HCT116 (cell line): ENCODE measurements around the gene GPR108. TPM values are rescaled to one million over a fixed set of nuclear protein-coding genes. Genes with fewer than 3 reads are reported as not detected.

Experiments used
- ATAC-seq: fragments of 200-7000 bp; cut with Tn5 transposase; 2 replicates; pipeline ENCODE4 v1.9.1; 2020; ENCODE audit warnings: mild to moderate bottlenecking, moderate library complexity
- BruUV-seq: library from RNA; stranded (reverse); fragments of 400-500 nt; replicated peaks from 2 replicates; lab custom pipeline; 2021; lab: Mats Ljungman, UMichigan
- CTCF ChIA-PET: fragments of 300-600 bp; sonication (Branson Sonifier 250); formaldehyde crosslinking; loops from one replicate; lab custom pipeline; 2021; ENCODE audit warnings: antibody characterized with exemption; lab: Charles Lee
- POLR2A ChIA-PET: fragments of 300-600, 350-600 bp; sonication (Branson Sonifier 250); formaldehyde crosslinking; loops from one replicate; lab custom pipeline; 2021; ENCODE audit warnings: antibody characterized with exemption; lab: Charles Lee
- RAD21 ChIA-PET, 2 experiments: fragments of 300-600 bp; sonication (Branson Sonifier 250); formaldehyde crosslinking; loops; one replicate each; lab custom pipeline; 2023; ENCODE audit warnings: low total read pairs in 2 of 2; ENCODE audit not compliant: uncharacterized antibody in 2 of 2, unreplicated experiment in 2 of 2, low non-redundant PET in 1 of 2; lab: Charles Lee
- DNase-seq: peaks from one replicate; pipeline ENCODE4 v3.0.0-alpha.2; 2010; ENCODE audit warnings: low read depth, low spot score
- H2AFZ ChIP-seq: fragments of 200-600 bp; shearing (Covaris generic), sonication (generic); 2 replicates; pipeline ENCODE4 v1.6.1; 2017; ENCODE audit warnings: low read depth, mixed run types, mixed read lengths, antibody characterized with exemption, low read length; ENCODE audit not compliant: poor library complexity, severe bottlenecking
- H3K27ac ChIP-seq: 2 replicates; pipeline ENCODE4 v1.5.1; 2012; ENCODE audit warnings: low read depth, low read length
- H3K27me3 ChIP-seq: fragments of 200-600 bp; sonication (generic); 2 replicates; pipeline ENCODE4 v1.6.1; 2016; ENCODE audit warnings: mixed run types, low read length, mixed read lengths; ENCODE audit not compliant: insufficient read depth
- H3K36me3 ChIP-seq, 2 experiments: fragments of 200-500 bp in 1 of 2; fragments of 200-600 bp in 1 of 2; sonication (Bioruptor generic) in 1 of 2; sonication (generic) in 1 of 2; 2 replicates each; pipeline versions ENCODE4 v1.5.1 to v1.6.1; 2014 to 2016; ENCODE audit warnings: low read length in 2 of 2, inconsistent platforms in 1 of 2, mixed read lengths in 1 of 2, mixed run types in 1 of 2; ENCODE audit not compliant: insufficient read depth in 2 of 2, control insufficient read depth in 1 of 2
- H3K4me1 ChIP-seq, 2 experiments: fragments of 200-600 bp in 1 of 2; sonication (generic) in 1 of 2; 2 replicates each; pipeline versions ENCODE4 v1.5.1 to v1.6.1; 2012 to 2017; ENCODE audit warnings: low read length in 2 of 2, inconsistent platforms in 1 of 2, mild to moderate bottlenecking in 1 of 2, mixed read lengths in 1 of 2, mixed run types in 1 of 2, moderate library complexity in 1 of 2; ENCODE audit not compliant: insufficient read depth in 2 of 2, control insufficient read depth in 1 of 2
- H3K4me2 ChIP-seq: fragments of 200-600 bp; sonication (generic); 2 replicates; pipeline ENCODE4 v1.6.1; 2017; ENCODE audit warnings: mixed run types, low read length, mixed read lengths
- H3K4me3 ChIP-seq, 2 experiments: fragments of 200-600 bp in 1 of 2; sonication (generic) in 1 of 2; replicated peaks in 1 of 2; 2 replicates each; pipeline ENCODE4 v1.5.1; 2011 to 2016; ENCODE audit warnings: low read length in 2 of 2, control low read depth in 1 of 2, low read depth in 1 of 2, mild to moderate bottlenecking in 1 of 2, mixed read lengths in 1 of 2, mixed run types in 1 of 2
- H3K79me2 ChIP-seq: fragments of 200-600 bp; sonication (generic); 2 replicates; pipeline ENCODE4 v1.6.1; 2017; ENCODE audit warnings: mild to moderate bottlenecking, mixed run types, low read length, moderate library complexity, mixed read lengths; ENCODE audit not compliant: insufficient read depth
- H3K9ac ChIP-seq: fragments of 200-600 bp; sonication (generic); 2 replicates; pipeline ENCODE4 v1.6.1; 2016; ENCODE audit warnings: low read length, mixed read lengths
- H3K9me2 ChIP-seq: fragments of 200-600 bp; sonication (generic), shearing (Covaris generic); 2 replicates; pipeline ENCODE4 v1.6.1; 2017; ENCODE audit warnings: mixed run types, mild to moderate bottlenecking, moderate library complexity; ENCODE audit not compliant: insufficient read depth
- H3K9me3 ChIP-seq, 2 experiments: fragments of 200-500 bp in 1 of 2; fragments of 200-600 bp in 1 of 2; sonication (Bioruptor generic) in 1 of 2; sonication (generic) in 1 of 2; 2 replicates each; pipeline ENCODE4 v1.6.1; 2014 to 2017; ENCODE audit warnings: low read length in 2 of 2, mixed read lengths in 2 of 2, inconsistent platforms in 1 of 2, low read depth in 1 of 2, mild to moderate bottlenecking in 1 of 2, mixed run types in 1 of 2, moderate library complexity in 1 of 2; ENCODE audit not compliant: control insufficient read depth in 1 of 2, insufficient read depth in 1 of 2
- H4K20me1 ChIP-seq: fragments of 200-600 bp; sonication (generic), shearing (Covaris generic); 2 replicates; pipeline ENCODE4 v1.6.1; 2017; ENCODE audit warnings: mixed run types, mild to moderate bottlenecking, moderate library complexity; ENCODE audit not compliant: insufficient read depth
- ATF3 ChIP-seq: IDR thresholded peaks from 2 replicates; pipeline ENCODE4 v1.6.1; 2012
- CBX3 ChIP-seq: IDR thresholded peaks from 2 replicates; pipeline ENCODE4 v1.6.1; 2012; ENCODE audit warnings: low read depth
- CEBPB ChIP-seq: IDR thresholded peaks from 2 replicates; pipeline ENCODE4 v1.6.1; 2012; ENCODE audit warnings: low read depth
- EGR1 ChIP-seq: IDR thresholded peaks from 2 replicates; pipeline ENCODE4 v1.6.1; 2012; ENCODE audit warnings: low read depth
- ELF1 ChIP-seq: IDR thresholded peaks from 2 replicates; pipeline ENCODE4 v1.6.1; 2012; ENCODE audit warnings: low read depth, borderline replicate concordance
- EZH2 ChIP-seq: fragments of 200-600 bp; sonication (generic); IDR thresholded peaks from 2 replicates; pipeline ENCODE4 v1.6.1; 2017; ENCODE audit warnings: antibody characterized with exemption, mixed run types
- EZH2phosphoT487 ChIP-seq: fragments of 200-600 bp; IDR thresholded peaks from 2 replicates; pipeline ENCODE4 v1.6.1; 2018; ENCODE audit warnings: antibody characterized with exemption, borderline replicate concordance
- FOSL1 ChIP-seq: IDR thresholded peaks from 2 replicates; pipeline ENCODE4 v1.6.1; 2012; ENCODE audit warnings: low read depth
- JUND ChIP-seq: IDR thresholded peaks from 2 replicates; pipeline ENCODE4 v1.6.1; 2012
- MAX ChIP-seq: IDR thresholded peaks from 2 replicates; pipeline ENCODE4 v1.6.1; 2012
- POLR2AphosphoS5 ChIP-seq: IDR thresholded peaks from 2 replicates; pipeline ENCODE4 v1.6.1; 2011; ENCODE audit warnings: mild to moderate bottlenecking, low read depth, low read length, moderate library complexity
- RAD21 ChIP-seq: IDR thresholded peaks from 2 replicates; pipeline ENCODE4 v1.6.1; 2012; ENCODE audit warnings: low read depth, mild to moderate bottlenecking
- REST ChIP-seq: IDR thresholded peaks from 2 replicates; pipeline ENCODE4 v1.6.1; 2012; ENCODE audit warnings: low read depth
- SIN3A ChIP-seq: IDR thresholded peaks from 2 replicates; pipeline ENCODE4 v1.6.1; 2012; ENCODE audit warnings: low read depth
- SP1 ChIP-seq: IDR thresholded peaks from 2 replicates; pipeline ENCODE4 v1.6.1; 2012; ENCODE audit warnings: low read depth
- TCF7L2 ChIP-seq: IDR thresholded peaks from 2 replicates; pipeline ENCODE4 v1.7.0; 2011; ENCODE audit warnings: borderline replicate concordance, inconsistent platforms; ENCODE audit not compliant: insufficient read depth, insufficient read length; ENCODE audit errors: extremely low read depth
- YY1 ChIP-seq: IDR thresholded peaks from 2 replicates; pipeline ENCODE4 v1.6.1; 2011; ENCODE audit warnings: low read length, low read depth, moderate library complexity, mild to moderate bottlenecking; ENCODE audit not compliant: insufficient replicate concordance; ENCODE audit errors: extremely low read depth
- ZBTB33 ChIP-seq: IDR thresholded peaks from 2 replicates; pipeline ENCODE4 v1.6.1; 2011; ENCODE audit warnings: mild to moderate bottlenecking, low read length, moderate library complexity; ENCODE audit not compliant: insufficient replicate concordance; ENCODE audit errors: extremely low read depth
- ZFX ChIP-seq: fragments of 450-650 bp; IDR thresholded peaks from 2 replicates; pipeline ENCODE4 v1.6.1; 2017
- intact Hi-C: fragments of 100-400 bp; cut with micrococcal nuclease; formaldehyde crosslinking; loops from 2 replicates; pipeline ENCODE4 v1.10.0; 2022
- total RNA-seq: library from RNA; stranded (reverse); gene quantifications from one replicate; pipeline ENCODE4 v1.2.1, GENCODE V29; 2021; ENCODE audit not compliant: unreplicated experiment
- TF ChIP-seq, protein P1 (sequence below), 3 experiments: fragments of 200-600 bp in 1 of 3; sonication (generic) in 1 of 3; IDR thresholded peaks in 2 of 3; conservative IDR thresholded peaks in 1 of 3; 2 replicates each; pipeline ENCODE4 v1.5.1; 2012 to 2017; ENCODE audit warnings: low read depth in 2 of 3, low read length in 2 of 3, antibody characterized with exemption in 1 of 3, borderline replicate concordance in 1 of 3, control low read depth in 1 of 3, mild to moderate bottlenecking in 1 of 3, mixed read lengths in 1 of 3, mixed run types in 1 of 3, moderate library complexity in 1 of 3; ENCODE audit not compliant: insufficient read depth in 1 of 3

The GPR108 gene
- total RNA-seq, 1 experiment from 2014 or later, result 75.0 TPM

- ATAC-seq, result no peak
- Histone ChIP-seq H3K79me2 (no peaks in the 10 kb centered on the region), H3K27me3 (no peaks in the 10 kb centered on the region; the same call in 1 of the 2 replicates), H4K20me1 (no peaks in the 10 kb centered on the region), H3K4me1 (no peaks in the 10 kb centered on the region), H3K36me3 (no peaks in the 10 kb centered on the region), H2AFZ (no peak overlapping the region), H3K27ac (no peak overlapping the region), H3K9me3 (no peaks in the 10 kb centered on the region), H3K9me2 (no peaks in the 10 kb centered on the region), H3K9ac (no peak overlapping the region), H3K4me3 (no peak overlapping the region), H3K4me2 (no peak overlapping the region)
- CTCF ChIA-PET, result no interaction called here
- no TSS peak for BruUV-seq
- intact Hi-C loops, result no loop called here
- POLR2A ChIA-PET, result no interaction called here
- RAD21 ChIA-PET, result no interaction called here
- no peak for DNase-seq
- TF ChIP-seq TCF7L2, result no peak
- TF ChIP-seq EGR1, result no peak
- TF ChIP-seq JUND, result no peak
- no peak for TF ChIP-seq FOSL1
- TF ChIP-seq ELF1, result no peak
- no peak for TF ChIP-seq RAD21
- no peak for TF ChIP-seq REST
- no peak for TF ChIP-seq SIN3A
- no peak for TF ChIP-seq EZH2phosphoT487
- no peak for TF ChIP-seq CEBPB
- TF ChIP-seq, protein P1, sequence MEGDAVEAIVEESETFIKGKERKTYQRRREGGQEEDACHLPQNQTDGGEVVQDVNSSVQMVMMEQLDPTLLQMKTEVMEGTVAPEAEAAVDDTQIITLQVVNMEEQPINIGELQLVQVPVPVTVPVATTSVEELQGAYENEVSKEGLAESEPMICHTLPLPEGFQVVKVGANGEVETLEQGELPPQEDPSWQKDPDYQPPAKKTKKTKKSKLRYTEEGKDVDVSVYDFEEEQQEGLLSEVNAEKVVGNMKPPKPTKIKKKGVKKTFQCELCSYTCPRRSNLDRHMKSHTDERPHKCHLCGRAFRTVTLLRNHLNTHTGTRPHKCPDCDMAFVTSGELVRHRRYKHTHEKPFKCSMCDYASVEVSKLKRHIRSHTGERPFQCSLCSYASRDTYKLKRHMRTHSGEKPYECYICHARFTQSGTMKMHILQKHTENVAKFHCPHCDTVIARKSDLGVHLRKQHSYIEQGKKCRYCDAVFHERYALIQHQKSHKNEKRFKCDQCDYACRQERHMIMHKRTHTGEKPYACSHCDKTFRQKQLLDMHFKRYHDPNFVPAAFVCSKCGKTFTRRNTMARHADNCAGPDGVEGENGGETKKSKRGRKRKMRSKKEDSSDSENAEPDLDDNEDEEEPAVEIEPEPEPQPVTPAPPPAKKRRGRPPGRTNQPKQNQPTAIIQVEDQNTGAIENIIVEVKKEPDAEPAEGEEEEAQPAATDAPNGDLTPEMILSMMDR (IDR thresholded peaks at IDR 0.05 in 2 of 3, conservative IDR thresholded peaks at IDR 0.05 in 1 of 3; ENCODE audit: borderline replicate concordance in 1 of 3, insufficient read depth in 1 of 3, low read depth in 2 of 3, low read length in 2 of 3), result no peak
- no peak for TF ChIP-seq CBX3
- TF ChIP-seq MAX, result no peak
- TF ChIP-seq EZH2, result no peak
- TF ChIP-seq POLR2AphosphoS5, result no peak
- no peak for TF ChIP-seq ZFX
- TF ChIP-seq YY1, result no peak
- TF ChIP-seq ZBTB33, result no peak
- no peak for TF ChIP-seq ATF3
- no peak for TF ChIP-seq SP1
Measured at GRCh38 chr19:6706633-6706958, 30.8 kb downstream of the GPR108 start.
